Forelimb muscle (tissue), 1 donor: ENCODE measurements around the gene ZNF791. TPM values are rescaled to one million over a fixed set of nuclear protein-coding genes. Genes with fewer than 3 reads are reported as not detected.
"Not testable (repeated sequence)": the region's sequence is repeated elsewhere in the genome, so short reads cannot be mapped to it uniquely, and the experiment has no call there.

Experiments used
- DNase-seq: peaks from one replicate; pipeline ENCODE4 v3.0.0-alpha.2; 2013; ENCODE audit warnings: low read depth
- polyA plus RNA-seq: library from polyadenylated mRNA; unstranded; fragments of 120-200 nt; gene quantifications from one replicate; pipeline ENCODE4 v1.2.1, GENCODE V29; 2013; ENCODE audit not compliant: insufficient read length

The ZNF791 gene
- polyA plus RNA-seq, 1 donor = 14.4 TPM

DNA sequence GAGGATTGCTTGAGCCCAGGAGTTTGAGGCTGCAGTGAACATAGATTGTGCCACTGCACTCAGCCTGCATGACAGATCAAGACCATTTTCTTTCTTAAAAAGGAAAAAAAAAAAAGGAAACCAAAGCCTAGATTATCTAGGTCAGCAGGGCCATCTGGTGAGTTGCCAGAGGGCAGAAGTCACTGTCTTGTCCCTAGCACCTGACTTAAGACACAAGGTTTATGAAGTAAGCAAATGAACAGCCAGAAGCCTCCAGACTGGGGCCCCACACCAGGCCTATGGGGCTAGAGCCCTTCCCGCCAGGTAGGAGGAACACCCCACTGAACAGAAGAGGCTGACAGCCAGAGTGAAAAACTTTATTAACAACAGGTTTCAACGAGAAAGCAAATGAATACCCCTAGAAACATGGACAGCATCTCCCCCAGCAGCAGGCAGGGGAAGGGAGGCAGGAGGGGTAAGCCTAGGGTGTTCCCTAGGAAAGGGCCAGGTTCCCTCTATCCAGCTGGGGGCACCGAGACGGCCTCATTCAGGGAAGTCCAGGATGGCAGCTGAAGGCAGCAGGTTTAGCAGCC is 57.1 kb downstream of the ZNF791 start:
- no peak for DNase-seq

DNA sequence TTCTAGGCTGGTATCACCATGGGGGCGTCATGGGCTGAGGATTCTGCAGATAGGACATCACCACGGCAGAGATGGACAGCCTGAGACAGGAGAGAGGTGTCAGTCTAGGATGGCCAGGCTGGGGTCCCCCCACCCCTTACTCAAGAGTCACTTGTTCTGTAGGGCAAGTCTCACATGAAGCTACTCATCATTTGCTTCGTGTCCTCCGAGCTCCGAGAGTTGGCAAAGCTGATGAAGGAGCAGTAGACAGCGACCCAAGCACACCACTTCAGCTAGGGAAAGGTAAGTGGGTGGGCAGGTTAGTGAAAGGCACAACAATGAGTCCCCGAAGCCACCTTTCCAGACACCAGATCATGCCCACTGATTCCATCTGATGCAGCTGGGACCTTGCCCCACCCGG is 57.6 kb downstream of the ZNF791 start:
- no peak for DNase-seq

- no peak for DNase-seq
Measured at GRCh38 chr19:12668932-12669269, 58.2 kb downstream of the ZNF791 start.

GRCh38 chr19:12669270-12670158 is 58.8 kb downstream of the ZNF791 start:
- peak; percentile 63 for DNase-seq

DNA sequence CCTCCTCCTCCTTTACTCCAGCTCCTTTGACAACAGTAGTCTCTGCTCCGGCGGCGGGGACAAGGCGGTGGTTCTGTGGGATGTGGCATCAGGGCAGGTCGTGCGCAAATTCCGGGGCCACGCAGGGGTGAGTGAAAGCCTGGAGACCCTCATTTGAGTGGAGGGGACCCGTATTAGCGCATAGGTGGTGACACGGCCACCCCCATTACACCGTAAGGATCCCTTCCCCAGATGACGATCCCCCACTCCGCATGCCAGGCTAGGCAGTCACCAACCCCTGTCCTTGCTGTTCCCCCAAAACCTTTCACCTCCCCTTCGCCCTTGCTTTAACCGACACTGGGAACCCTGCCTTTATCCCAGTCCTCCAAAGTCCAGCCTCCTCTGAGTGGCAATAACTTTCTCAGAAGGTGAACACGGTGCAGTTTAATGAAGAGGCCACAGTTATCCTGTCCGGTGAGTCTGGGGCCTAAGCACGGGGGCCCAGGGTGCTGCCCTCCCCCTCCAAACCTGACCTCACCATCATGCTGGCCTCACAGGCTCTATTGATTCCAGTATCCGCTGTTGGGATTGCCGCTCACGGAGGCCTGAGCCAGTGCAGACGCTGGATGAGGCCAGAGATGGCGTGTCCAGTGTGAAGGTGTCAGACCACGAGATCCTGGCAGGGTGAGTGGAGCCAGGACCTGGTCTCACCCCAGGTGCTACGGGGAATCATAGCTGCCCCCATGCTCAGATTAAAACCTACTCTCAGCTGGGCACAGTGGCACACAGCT is 59.6 kb downstream of the ZNF791 start:
- DNase-seq = no peak

DNA sequence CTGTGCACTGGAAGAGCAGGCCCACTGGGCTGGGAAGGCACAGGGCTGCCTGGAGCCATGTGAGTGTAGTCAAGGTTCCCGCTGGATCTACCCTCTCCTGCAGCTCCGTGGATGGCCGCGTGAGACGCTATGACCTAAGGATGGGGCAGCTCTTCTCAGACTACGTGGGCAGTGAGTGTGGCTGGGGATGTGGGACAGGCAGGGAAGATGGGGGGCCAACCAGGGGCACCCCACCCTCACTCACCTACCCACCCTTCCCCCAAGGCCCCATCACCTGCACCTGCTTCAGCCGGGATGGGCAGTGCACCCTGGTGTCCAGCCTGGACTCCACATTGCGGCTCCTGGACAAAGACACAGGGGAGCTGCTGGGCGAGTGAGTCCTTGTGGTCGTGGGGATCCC is 62.0 kb downstream of the ZNF791 start:
- DNase-seq = no peak

- no peak for DNase-seq
Measured at GRCh38 chr19:12675399-12675798, 64.7 kb downstream of the ZNF791 start.

DNA sequence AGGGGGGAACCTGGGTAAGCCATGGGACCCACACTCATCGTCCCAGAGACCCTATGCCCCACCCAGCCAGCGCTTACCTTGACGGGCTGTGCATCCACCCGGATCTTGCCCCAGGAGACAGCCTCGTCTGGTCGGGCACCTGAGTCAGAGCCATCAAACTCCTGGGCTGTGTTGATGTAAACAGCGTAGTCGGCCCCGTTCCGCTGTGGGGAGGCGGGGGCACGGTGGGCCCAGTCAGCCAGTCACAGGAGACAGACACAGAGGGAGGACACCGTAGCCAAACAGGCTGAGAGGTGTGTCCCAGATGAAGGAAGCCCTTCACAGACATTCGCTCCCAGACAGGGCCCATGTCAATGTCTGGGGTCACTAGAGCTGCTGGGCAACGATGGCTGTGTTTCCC is 65.2 kb downstream of the ZNF791 start:
- DNase-seq = no peak

DNA sequence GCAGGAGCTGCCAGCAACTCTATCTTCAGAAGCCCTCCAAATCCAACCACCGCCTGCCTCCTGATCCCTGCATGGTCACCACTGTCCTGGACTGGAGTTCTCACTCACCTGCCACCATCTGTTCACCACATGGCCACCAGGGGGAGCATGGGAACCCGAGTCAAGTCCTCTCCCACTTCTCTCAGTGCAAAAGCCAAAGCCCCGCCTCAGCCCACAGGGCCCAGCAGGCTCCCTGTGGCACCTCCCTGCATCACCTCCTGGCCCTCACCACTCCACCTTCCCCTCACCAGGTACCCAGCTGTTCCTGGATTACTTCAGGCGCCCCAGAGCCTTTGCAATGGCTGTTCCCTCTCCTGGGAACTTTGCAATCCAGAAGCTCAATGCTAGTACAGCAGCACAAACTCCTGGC is 65.7 kb downstream of the ZNF791 start:
- DNase-seq = no peak

- no peak for DNase-seq
Measured at GRCh38 chr19:12676928-12677327, 66.2 kb downstream of the ZNF791 start.

DNA sequence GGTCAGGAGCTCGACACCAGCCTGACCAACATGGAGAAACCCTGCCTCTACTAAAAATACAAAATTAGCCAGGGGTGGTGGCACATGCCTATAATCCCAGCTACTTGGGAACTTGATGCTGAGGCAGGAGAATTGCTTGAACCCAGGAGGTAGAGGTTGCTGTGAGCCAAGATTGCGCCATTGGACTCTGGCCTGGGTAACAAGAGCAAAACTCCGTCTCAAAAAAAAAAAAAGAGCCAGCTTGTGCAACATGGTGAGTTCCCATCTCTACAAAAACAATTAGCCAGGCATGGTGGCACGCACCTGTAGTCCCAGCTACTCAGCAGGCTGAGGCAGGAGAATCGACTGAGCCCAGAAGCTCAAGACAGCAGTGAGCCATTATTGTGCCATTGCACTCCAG is 67.3 kb downstream of the ZNF791 start:
- DNase-seq = not testable (repeated sequence)

DNA sequence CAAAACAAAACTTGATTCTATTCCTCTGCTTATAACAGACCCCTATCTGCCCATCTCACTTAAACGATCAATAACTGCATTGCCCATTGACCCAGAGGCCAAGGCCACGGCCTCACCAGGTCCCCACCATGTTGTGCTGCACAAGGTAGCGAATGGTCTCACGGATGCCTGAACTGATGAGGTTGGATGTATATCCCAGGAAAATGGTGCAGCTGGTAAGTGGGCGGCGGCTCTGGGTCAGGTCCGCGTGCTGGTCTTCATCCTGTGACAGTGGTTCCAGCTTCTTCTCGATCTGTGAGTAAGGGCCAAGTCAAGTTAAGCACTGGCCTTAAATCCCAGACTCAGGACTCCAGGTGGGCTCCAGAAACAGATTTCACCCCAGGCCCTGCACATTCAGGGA is 69.3 kb downstream of the ZNF791 start:
- DNase-seq = no peak

DNA sequence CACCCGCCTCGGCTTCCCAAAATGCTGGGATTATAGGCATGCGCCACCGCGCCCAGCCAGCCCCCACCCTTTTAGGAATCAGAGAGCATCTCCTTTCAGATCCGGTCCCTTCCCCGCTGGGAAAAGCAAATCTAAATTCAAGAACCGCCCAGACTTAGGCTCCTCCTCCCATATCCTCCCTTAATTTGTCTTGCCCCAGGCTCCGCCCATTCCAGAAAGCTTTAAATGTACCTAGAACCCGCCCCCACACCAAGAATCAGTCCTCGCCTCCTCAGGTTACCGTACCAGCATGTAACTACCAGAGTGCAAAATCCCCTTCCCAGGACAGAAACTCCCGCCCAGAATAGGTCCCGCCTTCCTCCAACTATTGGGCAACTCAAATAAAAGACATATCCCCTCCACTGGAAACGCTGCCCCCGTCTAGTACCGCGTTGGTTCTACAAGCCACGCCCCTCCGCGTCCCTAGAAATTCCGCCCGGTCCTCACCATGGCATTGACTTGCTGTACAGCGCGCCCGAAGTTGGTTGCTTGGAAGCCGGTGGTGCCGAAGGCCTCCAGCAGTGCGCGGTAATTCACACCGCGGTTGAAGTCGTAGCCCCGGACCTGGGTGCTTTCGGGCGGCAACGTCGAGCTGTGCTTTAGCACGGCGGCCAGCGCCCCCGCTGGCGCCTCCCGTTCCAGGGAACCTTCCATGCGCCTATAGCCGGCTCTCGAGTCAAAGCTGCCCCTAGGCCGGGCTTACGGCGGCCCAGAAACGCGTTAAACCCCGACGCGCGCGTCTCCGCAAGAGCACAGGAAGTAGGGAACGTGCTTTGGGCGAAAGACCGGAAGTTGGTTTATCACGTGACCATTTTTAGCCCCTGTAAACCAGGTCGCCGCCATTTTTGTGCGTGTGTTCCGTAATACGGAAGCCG is 70.6 kb downstream of the ZNF791 start, which contains the start of gene DHPS:
Gene DHPS (minus strand): TSS at position 807 of the 914 bp plus-strand sequence. CDS start 114 bp downstream, at position 693.
- peak; percentile 99 for DNase-seq

Other genes with a start within 250 kb of the ZNF791 start
- gene ZNF442, start 245.2 kb upstream of the ZNF791 start, polyA plus RNA-seq = 1.9 TPM
- gene ZNF799, start 209.6 kb upstream of the ZNF791 start, polyA plus RNA-seq = 4.0 TPM
- gene ZNF443, start 169.9 kb upstream of the ZNF791 start, polyA plus RNA-seq = 3.5 TPM
- gene ZNF709, start 126.1 kb upstream of the ZNF791 start, polyA plus RNA-seq = 2.7 TPM
- gene ZNF564, start 59.4 kb upstream of the ZNF791 start, polyA plus RNA-seq = 4.6 TPM
- gene ZNF490, start 107 bp upstream of the ZNF791 start, polyA plus RNA-seq = 2.6 TPM
- 23.4 TPM for gene MAN2B1, start 55.8 kb downstream of the ZNF791 start, polyA plus RNA-seq
- gene WDR83, start 55.9 kb downstream of the ZNF791 start, polyA plus RNA-seq = 12.4 TPM
- gene DHPS, start 71.0 kb downstream of the ZNF791 start, polyA plus RNA-seq = 58.9 TPM
- not detected for gene GNG14, start 77.1 kb downstream of the ZNF791 start, polyA plus RNA-seq
- gene FBXW9, start 85.7 kb downstream of the ZNF791 start, polyA plus RNA-seq = 3.7 TPM
- gene TNPO2, start 113.0 kb downstream of the ZNF791 start, polyA plus RNA-seq = 53.9 TPM
- 199 TPM for gene TRIR, start 123.8 kb downstream of the ZNF791 start, polyA plus RNA-seq
- gene GET3, start 126.6 kb downstream of the ZNF791 start, polyA plus RNA-seq = 42.4 TPM
- not detected for gene BEST2, start 140.9 kb downstream of the ZNF791 start, polyA plus RNA-seq
- gene HOOK2, start 164.6 kb downstream of the ZNF791 start, polyA plus RNA-seq = 30.9 TPM
- 32.1 TPM for gene JUNB, start 180.6 kb downstream of the ZNF791 start, polyA plus RNA-seq
- 162 TPM for gene PRDX2, start 190.9 kb downstream of the ZNF791 start, polyA plus RNA-seq
- 3.0 TPM for gene THSD8, start 191.1 kb downstream of the ZNF791 start, polyA plus RNA-seq
- gene RNASEH2A, start 195.7 kb downstream of the ZNF791 start, polyA plus RNA-seq = 17.3 TPM
- not detected for gene RTBDN, start 223.7 kb downstream of the ZNF791 start, polyA plus RNA-seq
- 0.52 TPM for gene MAST1, start 227.6 kb downstream of the ZNF791 start, polyA plus RNA-seq